Suprapubic skin (tissue), 3 donors: ENCODE results near the gene EFCAB6.

Experiments used
- POLR2AphosphoS5 ChIP-seq, 3 donors: sonication (generic); formaldehyde crosslinking; IDR thresholded peaks; one replicate each; pipeline ENCODE4 v1.6.1; 2017; ENCODE audit warnings: antibody characterized with exemption in 3 of 3
- TF ChIP-seq, protein P1 (sequence below), 2 donors: fragments of 200-600 bp in 1 of 2; fragments of 450-650 bp in 1 of 2; sonication (generic) in 1 of 2; IDR thresholded peaks; one replicate each; pipeline ENCODE4 v1.5.1; 2016 to 2019; ENCODE audit warnings: antibody characterized with exemption in 2 of 2, mild to moderate bottlenecking in 1 of 2, moderate library complexity in 1 of 2

DNA sequence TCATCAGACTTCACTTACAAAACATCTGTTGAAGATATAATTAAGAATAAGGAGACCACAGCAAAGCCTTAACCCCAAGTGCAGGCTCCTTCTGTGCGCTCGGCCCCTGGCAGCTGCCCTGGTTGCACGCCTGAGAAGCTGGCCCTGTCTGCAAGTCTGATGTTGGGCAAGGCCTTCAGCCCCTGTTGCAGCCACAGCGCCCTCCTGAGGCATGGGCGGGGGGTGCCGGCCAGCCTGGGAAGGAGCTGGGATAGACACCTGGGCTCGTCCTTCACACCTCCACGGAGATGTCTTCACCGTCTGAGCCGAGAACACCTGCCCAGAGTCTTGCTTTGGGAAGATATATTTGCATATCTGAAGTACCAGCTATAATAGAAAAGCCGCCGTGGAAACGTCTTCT lies 296.2 kb downstream of the EFCAB6 start:
- no peak for TF ChIP-seq POLR2AphosphoS5 (IDR thresholded peaks at IDR 0.05)
- TF ChIP-seq, protein P1, sequence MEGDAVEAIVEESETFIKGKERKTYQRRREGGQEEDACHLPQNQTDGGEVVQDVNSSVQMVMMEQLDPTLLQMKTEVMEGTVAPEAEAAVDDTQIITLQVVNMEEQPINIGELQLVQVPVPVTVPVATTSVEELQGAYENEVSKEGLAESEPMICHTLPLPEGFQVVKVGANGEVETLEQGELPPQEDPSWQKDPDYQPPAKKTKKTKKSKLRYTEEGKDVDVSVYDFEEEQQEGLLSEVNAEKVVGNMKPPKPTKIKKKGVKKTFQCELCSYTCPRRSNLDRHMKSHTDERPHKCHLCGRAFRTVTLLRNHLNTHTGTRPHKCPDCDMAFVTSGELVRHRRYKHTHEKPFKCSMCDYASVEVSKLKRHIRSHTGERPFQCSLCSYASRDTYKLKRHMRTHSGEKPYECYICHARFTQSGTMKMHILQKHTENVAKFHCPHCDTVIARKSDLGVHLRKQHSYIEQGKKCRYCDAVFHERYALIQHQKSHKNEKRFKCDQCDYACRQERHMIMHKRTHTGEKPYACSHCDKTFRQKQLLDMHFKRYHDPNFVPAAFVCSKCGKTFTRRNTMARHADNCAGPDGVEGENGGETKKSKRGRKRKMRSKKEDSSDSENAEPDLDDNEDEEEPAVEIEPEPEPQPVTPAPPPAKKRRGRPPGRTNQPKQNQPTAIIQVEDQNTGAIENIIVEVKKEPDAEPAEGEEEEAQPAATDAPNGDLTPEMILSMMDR (IDR thresholded peaks at IDR 0.05): no peak
